ENCODE data around the gene MMP25. TPM values are rescaled to one million over a fixed set of nuclear protein-coding genes. Genes with fewer than 3 reads are reported as not detected.

The MMP25 gene
- total RNA-seq, 6 donors from 2014 or later = 10.0 to 41.4 (median 20.5) TPM

DNA sequence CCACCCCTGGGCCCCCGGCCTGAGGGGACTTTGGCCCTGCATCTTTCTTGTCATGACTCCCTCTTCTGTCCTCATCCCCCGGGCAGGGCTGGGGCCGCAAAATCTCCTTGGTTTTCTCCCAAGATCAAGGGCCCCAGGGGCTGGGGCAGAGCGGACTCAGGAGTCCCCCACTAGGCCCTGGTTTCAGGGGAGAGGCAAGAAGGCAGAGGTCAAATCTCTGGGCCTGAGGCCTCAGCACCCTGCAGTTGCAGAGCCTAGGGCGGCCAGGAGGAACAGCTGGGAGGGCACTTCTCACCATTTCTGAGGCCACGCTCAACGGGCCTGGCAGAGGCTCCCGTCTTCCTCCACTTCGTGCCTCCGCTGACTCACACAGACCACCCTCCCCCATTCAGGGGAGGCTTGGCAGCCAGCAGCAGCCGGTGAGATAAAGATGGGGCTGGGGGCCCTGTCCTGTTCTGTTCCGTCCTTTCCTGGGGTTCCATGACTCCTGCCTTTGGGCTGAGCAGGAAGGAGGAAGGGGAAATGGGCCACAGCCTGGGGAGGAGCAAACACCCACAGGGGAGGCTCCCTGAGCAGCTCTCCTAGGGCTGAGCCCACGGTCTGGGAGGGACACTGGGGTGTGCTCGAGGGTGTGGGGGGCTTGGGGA, 40.4 kb downstream of the MMP25 start:
- H3K4me1 ChIP-seq = peaks cover 24 to 39% (median 29%) of the 10 kb centered on the region in 4 donors
- whole genome bisulfite sequencing, 2 donors = 66 to 82% methylated on average over 4 to 8 of the region's 14 CpGs
- TF ChIP-seq, protein P1, sequence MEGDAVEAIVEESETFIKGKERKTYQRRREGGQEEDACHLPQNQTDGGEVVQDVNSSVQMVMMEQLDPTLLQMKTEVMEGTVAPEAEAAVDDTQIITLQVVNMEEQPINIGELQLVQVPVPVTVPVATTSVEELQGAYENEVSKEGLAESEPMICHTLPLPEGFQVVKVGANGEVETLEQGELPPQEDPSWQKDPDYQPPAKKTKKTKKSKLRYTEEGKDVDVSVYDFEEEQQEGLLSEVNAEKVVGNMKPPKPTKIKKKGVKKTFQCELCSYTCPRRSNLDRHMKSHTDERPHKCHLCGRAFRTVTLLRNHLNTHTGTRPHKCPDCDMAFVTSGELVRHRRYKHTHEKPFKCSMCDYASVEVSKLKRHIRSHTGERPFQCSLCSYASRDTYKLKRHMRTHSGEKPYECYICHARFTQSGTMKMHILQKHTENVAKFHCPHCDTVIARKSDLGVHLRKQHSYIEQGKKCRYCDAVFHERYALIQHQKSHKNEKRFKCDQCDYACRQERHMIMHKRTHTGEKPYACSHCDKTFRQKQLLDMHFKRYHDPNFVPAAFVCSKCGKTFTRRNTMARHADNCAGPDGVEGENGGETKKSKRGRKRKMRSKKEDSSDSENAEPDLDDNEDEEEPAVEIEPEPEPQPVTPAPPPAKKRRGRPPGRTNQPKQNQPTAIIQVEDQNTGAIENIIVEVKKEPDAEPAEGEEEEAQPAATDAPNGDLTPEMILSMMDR (IDR thresholded peaks at IDR 0.05) = no peak
- TF ChIP-seq EP300 (IDR thresholded peaks at IDR 0.05) (no peak), POLR2A (IDR thresholded peaks at IDR 0.05) (peak in 1 of 4 donors; percentile 16), POLR2AphosphoS5 (IDR thresholded peaks at IDR 0.05) (peak in 1 of 2 donors; percentile 12)
- H3K9me3 ChIP-seq = no peaks in the 10 kb centered on the region
- H3K36me3 ChIP-seq = no peaks in the 10 kb centered on the region
- peak; percentile 59 to 61 for ATAC-seq (ENCODE audit: low FRiP score in 2 of 2)
- no peaks in the 10 kb centered on the region for H3K27me3 ChIP-seq
- no peak for DNase-seq
- peak overlapping the region; percentile 75 to 88 (median 86) for H3K27ac ChIP-seq
- H3K4me3 ChIP-seq = peak overlapping the region in 3 of 4 donors; percentile 36 to 51 (median 48)

DNA sequence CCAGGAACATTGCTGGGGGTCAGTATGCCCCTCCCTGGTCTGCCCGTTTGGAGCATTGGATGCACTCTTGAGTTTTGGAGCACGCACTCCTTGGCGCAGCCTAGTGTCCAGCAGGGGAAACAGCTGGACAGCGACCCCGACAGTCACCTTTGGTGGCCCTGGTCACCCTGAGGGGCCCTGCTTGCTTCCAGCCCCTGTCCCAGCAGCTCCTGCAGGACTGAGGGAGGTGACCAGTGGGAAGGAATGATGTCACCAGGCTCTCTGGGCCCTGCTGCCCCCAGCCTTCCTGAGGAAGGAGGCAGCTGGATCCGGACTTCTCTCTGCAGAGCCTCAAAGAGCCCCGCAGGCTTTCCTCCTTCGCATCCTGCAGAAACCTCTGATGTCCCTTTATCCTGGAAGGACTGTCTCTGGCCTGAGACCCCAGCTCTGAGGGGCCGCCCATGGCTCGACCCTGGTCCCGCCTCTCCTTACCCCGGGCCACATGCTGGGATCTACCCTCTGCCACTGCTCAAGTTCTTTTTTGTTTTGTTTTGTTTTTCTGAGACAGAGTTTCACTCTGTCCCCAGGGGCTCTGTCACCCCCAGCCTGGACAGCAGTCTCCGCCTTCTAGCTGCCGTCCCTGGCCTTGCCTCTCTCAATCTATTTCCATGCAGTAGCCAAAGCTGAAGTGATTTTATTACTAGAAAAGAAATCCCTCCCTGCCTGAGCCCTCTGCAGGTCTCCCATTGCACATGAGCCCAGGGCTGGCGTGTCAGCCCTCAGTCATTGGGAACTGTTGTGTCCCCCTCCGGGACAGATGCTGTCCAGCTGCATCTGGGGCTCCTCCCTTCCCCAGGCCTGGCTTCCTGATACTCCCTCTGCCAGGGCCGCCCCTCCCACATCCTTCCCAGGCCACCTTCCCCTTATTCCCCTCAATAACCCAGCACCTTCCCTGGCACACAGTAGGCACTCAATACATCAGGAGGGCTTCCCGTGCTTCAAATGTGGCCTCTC, 41.2 kb downstream of the MMP25 start:
- no peaks in the 10 kb centered on the region for H3K9me3 ChIP-seq
- H3K27me3 ChIP-seq = no peaks in the 10 kb centered on the region
- ATAC-seq (ENCODE audit: low FRiP score in 2 of 2) (peak; percentile 32 to 81), DNase-seq (no peak)
- H3K36me3 ChIP-seq = no peaks in the 10 kb centered on the region
- peak overlapping the region; percentile 75 to 88 (median 86) for H3K27ac ChIP-seq
- H3K4me3 ChIP-seq = peak overlapping the region in 3 of 4 donors; percentile 36 to 51 (median 48)
- TF ChIP-seq POLR2AphosphoS5 (IDR thresholded peaks at IDR 0.05) = peak in 1 of 2 donors; percentile 35
- TF ChIP-seq, protein P1 (IDR thresholded peaks at IDR 0.05) = peak in 3 of 6 experiments; percentile 23 to 38 (median 37)
- no peak for TF ChIP-seq POLR2A (IDR thresholded peaks at IDR 0.05)
- peaks cover 24 to 39% (median 29%) of the 10 kb centered on the region in 4 donors for H3K4me1 ChIP-seq
- WGBS, 2 donors = 45 to 52% methylated on average over 13 to 18 of the region's 18 CpGs

- Histone ChIP-seq H3K4me3 (no peak overlapping the region), H3K36me3 (no peaks in the 10 kb centered on the region), H3K9me3 (no peaks in the 10 kb centered on the region), H3K4me1 (peaks cover 24 to 39% (median 29%) of the 10 kb centered on the region in 4 donors), H3K27ac (peak overlapping the region; percentile 75 to 88 (median 86)), H3K27me3 (no peaks in the 10 kb centered on the region)
- DNase-seq = peak in 1 of 2 donors; percentile 84
- TF ChIP-seq, protein P1 (IDR thresholded peaks at IDR 0.05) = no peak
- TF ChIP-seq POLR2AphosphoS5 (IDR thresholded peaks at IDR 0.05) = peak in 1 of 2 donors; percentile 4
- peak in 1 of 4 donors; percentile 29 for TF ChIP-seq EP300 (IDR thresholded peaks at IDR 0.05)
- no peak for TF ChIP-seq POLR2A (IDR thresholded peaks at IDR 0.05)
- peak; percentile 11 to 78 for ATAC-seq (ENCODE audit: low FRiP score in 2 of 2)
- 62 to 67% methylated on average over 7 of the region's 7 CpGs for WGBS, 2 donors
Measured at GRCh38 chr16:3088450-3088849, 42.1 kb downstream of the MMP25 start.

- no peak for TF ChIP-seq POLR2AphosphoS5 (IDR thresholded peaks at IDR 0.05)
- no peak for TF ChIP-seq POLR2A (IDR thresholded peaks at IDR 0.05)
- TF ChIP-seq EP300 (IDR thresholded peaks at IDR 0.05) = no peak
- TF ChIP-seq, protein P1 (IDR thresholded peaks at IDR 0.05) = peak in 1 of 6 experiments; percentile 14
- H3K9me3 ChIP-seq = no peaks in the 10 kb centered on the region
- peak; percentile 50 to 87 for DNase-seq
- H3K4me3 ChIP-seq = no peak overlapping the region
- peak; percentile 39 to 73 for ATAC-seq (ENCODE audit: low FRiP score in 2 of 2)
- peak overlapping the region; percentile 75 to 88 (median 86) for H3K27ac ChIP-seq
- peaks cover 24 to 39% (median 29%) of the 10 kb centered on the region in 4 donors for H3K4me1 ChIP-seq
- no peaks in the 10 kb centered on the region for H3K36me3 ChIP-seq
- WGBS, 2 donors = 78 to 85% methylated on average over 17 to 64 of the region's 71 CpGs
- H3K27me3 ChIP-seq = no peaks in the 10 kb centered on the region
Measured at GRCh38 chr16:3088925-3089716, 42.8 kb downstream of the MMP25 start.
